ENCODE data around the gene KPNA6.
"Not testable (repeated sequence)": the region's sequence is repeated elsewhere in the genome, so short reads cannot be mapped to it uniquely, and the experiment has no call there.

KPNA6 gene

DNA sequence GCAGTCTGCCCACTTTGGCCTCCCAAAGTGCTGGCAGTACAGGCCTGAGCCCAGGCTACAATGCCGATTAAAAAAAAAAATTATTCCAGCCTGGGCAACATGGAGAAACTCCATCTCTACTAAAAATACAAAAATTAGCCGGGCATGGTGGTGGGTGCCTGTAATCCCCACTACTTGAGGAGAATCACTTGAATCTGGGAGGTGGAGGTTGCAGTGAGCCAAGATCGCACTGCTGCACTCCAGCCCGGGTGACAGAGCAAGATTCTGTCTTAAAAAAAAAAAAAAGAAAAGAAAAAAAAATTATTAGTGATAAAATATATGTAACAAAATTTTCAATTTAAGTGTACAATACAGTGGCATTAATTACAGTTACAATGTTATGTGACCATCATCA, 35.4 kb downstream of the KPNA6 start:
- not testable (repeated sequence) for DNase-seq

GRCh38 chr1:32144033-32144432, 36.2 kb downstream of the KPNA6 start:
- DNase-seq = no peak

- not testable (repeated sequence) for DNase-seq
These were observed 39.9 kb downstream of the KPNA6 start for GRCh38 chr1:32147799-32148198.

GRCh38 chr1:32150847-32151246, 43.0 kb downstream of the KPNA6 start:
- DNase-seq = no peak

- DNase-seq = peak; percentile 18
These were observed 43.5 kb downstream of the KPNA6 start for GRCh38 chr1:32151319-32151787.

GRCh38 chr1:32159189-32159588, 51.3 kb downstream of the KPNA6 start:
- no peak for DNase-seq

GRCh38 chr1:32163405-32163804, 55.5 kb downstream of the KPNA6 start:
- no peak for DNase-seq

GRCh38 chr1:32165633-32166032, 57.8 kb downstream of the KPNA6 start:
- not testable (repeated sequence) for DNase-seq

- DNase-seq = no peak
These were observed 63.1 kb downstream of the KPNA6 start for GRCh38 chr1:32170991-32171390.

DNA sequence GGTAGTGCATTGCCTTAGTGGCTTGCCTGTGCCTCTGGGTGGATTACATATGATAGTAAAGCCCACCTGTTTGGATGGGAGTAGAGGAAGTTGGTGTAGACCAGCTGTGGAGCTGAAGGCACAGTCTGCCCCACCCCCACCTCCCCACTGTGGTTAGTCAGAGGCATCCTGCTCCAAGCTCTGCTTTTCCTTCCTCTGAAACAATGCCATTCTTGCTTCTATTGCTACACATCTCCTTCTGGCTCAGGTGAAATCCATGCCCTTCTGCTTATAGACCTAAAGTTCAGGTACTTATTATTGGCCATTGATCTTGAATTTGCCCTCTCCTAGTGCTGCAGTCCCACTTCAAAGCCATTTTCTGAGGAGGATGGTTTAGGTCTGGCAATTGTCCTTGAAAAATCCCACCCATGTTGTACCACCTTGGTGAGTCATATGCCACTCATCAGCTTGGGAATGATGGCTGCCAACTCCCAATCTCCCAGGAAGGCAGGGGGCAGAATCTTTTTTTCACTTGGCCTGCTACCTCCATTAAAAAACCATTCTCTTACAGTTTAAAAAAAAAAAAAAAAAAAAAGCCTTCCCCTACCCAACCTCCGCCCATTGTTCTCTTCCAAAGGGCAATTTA, 64.9 kb downstream of the KPNA6 start:
- no peak for DNase-seq

- DNase-seq = no peak
These were observed 70.7 kb downstream of the KPNA6 start for GRCh38 chr1:32178380-32179192.

DNA sequence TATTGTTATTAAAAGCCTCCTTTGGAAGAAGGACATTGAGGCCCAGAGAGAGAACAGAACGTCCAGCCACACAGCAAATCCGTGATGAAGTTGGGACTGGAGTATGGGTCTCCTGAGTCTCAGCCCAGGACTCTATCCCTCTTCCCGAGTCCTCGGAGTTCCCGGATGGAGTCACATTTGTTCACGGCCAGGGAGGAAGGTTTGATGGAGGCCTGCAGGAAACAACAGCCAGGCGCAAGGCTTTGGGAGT, 71.3 kb downstream of the KPNA6 start:
- DNase-seq = peak; percentile 58

DNA sequence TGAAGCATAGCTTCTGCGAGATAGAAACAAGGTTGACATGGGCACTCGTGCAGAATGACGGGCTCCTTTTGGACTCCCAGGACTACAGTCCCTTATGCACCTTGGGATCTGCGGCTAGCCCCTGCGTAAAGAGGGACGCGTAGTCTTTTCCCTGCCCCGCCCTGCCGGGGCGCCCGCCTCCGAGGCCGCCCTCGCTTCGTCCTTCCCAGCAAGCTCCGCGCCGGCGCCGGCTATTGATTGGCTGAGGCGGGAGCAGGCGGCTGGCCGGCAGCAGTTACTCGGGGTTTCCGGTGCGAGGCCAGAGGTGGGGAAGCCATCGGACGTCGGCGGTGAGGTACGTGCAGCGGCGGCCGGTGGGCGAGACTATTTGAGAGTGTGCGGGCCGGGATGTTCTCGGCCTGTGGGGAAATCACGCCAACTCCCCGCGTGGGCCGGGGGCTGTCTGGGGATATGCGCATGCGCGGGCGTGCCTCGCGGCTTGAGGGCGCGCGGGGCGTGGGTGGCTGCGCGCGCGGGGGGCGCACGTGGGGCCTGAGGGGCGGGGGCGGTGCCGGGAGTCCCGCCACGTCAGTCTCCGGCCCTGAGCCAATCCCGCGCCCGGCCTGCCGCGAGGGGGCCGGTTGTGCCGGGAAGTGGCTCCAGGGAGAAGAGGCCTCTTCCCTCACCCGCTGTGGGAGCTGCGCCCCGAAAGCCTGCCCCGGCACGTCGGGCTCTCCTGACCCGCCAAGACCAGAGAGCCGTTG, 71.8 kb downstream of the KPNA6 start, which contains the start of gene TXLNA:
Gene TXLNA, plus strand, starts transcription at position 233 of the 743 bp plus-strand sequence. CDS start 671 bp downstream, outside the sequence.
- DNase-seq = peak; percentile 94

DNA sequence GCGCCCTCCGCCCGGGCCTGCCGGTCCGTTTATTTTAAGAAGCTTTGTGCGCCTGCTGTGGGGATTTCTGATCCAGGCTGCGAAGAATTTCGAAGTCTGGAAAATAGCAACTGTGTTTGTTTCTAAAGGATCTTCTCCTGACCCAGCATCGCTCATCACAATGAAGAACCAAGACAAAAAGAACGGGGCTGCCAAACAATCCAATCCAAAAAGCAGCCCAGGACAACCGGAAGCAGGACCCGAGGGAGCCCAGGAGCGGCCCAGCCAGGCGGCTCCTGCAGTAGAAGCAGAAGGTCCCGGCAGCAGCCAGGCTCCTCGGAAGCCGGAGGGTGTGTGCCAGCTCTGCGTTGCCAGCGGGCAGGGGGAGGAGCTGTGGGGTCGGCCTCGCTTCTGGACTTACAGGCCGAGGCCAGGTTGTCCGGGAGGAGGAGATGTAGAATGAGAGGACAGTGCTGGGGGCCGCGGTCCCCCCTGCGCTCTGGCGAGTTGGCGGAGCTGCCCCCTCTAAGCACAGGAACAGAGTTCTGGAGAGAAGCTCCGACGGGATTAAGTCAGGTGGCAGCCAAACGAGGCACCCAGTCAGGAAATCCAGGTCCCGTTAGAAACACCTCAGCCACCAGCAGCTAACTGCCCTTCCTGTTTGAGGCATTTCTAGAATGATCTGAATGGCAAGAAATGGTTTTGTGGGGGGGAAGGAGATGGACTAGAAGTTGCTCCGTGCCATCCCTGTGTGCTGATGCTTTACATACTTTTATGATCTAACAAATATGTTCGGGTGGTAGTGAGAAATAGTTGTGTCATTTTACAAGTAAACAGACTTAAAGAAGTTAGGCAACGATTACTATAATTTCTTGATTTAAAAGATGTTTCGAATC, 72.6 kb downstream of the KPNA6 start:
- no peak for DNase-seq

GRCh38 chr1:32181065-32181464, 73.2 kb downstream of the KPNA6 start:
- DNase-seq = no peak

GRCh38 chr1:32181563-32181962, 73.7 kb downstream of the KPNA6 start:
- no peak for DNase-seq

GRCh38 chr1:32182060-32182459, 74.2 kb downstream of the KPNA6 start:
- DNase-seq = no peak

DNA sequence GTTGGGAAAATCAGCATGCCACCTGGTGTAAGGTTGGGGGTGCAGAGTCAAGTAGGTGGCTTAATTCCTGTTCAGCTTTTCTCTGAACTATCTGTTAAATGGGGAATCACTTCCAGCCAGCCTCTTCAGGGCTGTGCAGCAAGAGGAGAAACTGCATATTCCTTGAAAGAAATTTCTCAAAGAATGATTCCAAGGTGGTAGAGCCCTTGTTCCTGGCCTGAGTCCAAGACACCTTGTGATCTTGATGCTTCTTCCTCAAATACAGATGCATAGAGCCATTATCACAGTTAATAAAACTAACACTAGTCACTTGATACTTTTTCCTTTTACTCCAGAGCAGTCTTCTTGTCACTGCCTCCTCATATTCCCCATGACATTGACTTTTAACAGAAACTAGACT, 76.8 kb downstream of the KPNA6 start:
- DNase-seq = no peak

- DNase-seq = no peak
These were observed 78.2 kb downstream of the KPNA6 start for GRCh38 chr1:32186077-32186476.

DNA sequence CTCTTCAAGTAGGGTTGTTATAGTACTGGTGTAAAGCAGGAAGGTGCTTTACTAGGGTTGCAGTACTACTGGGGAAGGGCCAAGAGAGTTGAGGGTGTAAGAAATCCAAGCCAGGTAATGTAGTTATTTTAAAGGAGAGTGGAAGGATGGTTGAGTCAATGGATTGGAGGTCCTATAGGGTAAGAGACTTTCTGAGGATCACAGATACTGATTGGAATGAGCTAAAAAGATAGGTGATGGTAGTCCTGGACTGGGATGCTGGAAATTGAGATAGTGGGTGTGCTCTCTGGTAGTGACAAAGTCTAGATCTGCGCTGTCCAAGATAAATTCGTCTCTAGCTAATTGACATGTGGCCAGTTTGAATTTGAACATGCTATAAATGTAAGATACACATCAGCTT, 78.6 kb downstream of the KPNA6 start:
- no peak for DNase-seq

DNA sequence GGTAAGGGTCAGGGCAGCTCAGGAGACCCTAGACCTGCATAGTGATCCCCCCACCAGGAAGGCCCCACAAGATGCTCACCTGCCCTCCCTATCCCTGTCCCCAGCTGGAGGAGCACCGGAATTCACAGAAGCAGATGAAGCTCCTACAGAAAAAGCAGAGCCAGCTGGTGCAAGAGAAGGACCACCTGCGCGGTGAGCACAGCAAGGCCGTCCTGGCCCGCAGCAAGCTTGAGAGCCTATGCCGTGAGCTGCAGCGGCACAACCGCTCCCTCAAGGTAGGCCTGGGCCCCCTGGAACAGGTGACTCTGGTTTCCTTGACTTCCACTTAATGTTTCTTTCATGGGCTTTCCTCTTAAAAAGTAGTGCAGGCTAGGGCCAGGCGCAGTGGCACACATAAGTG, 80.0 kb downstream of the KPNA6 start:
- no peak for DNase-seq

- DNase-seq = no peak
These were observed 84.5 kb downstream of the KPNA6 start for GRCh38 chr1:32192220-32192948.

All from NCI-H1105 (cell line).